Natural killer cell (primary cell): ENCODE data around the gene COL5A1. TPM values are rescaled to one million over a fixed set of nuclear protein-coding genes. Genes with fewer than 3 reads are reported as not detected.

Experiments
- ATAC-seq, 3 donors: fragments of 150-1000 bp in 2 of 3; fragments of 200-7000 bp in 1 of 3; cut with Tn5 transposase; 1 replicate in 1 of 3; 2 replicates in 2 of 3; pipeline ENCODE4 v1.10.0; 2021; ENCODE audit warnings: mild to moderate bottlenecking in 2 of 3, moderate library complexity in 2 of 3
- DNase-seq, 2 donors: peaks; one replicate each; pipeline versions ENCODE4 v3.0.0 to v3.0.0-alpha.2; 2013 to 2021; ENCODE audit warnings: mixed read lengths in 1 of 2
- H3K27ac ChIP-seq: one replicate; pipeline ENCODE4 v1.5.1; 2013; ENCODE audit warnings: mild to moderate bottlenecking, low read length
- H3K27me3 ChIP-seq: one replicate; pipeline ENCODE4 v1.6.1; 2013; ENCODE audit warnings: low read length; ENCODE audit not compliant: control insufficient read depth, insufficient read depth
- H3K36me3 ChIP-seq: one replicate; pipeline ENCODE4 v1.6.1; 2013; ENCODE audit warnings: low read length; ENCODE audit not compliant: control insufficient read depth, insufficient read depth
- H3K4me1 ChIP-seq: one replicate; pipeline ENCODE4 v1.6.1; 2013; ENCODE audit warnings: low read length; ENCODE audit not compliant: control insufficient read depth, insufficient read depth
- H3K4me3 ChIP-seq: one replicate; pipeline ENCODE4 v1.5.1; 2013; ENCODE audit warnings: low read length
- H3K9me3 ChIP-seq: one replicate; pipeline ENCODE4 v1.6.1; 2013; ENCODE audit warnings: low read length; ENCODE audit not compliant: control insufficient read depth, insufficient read depth
- H3K27ac Mint-ChIP-seq, 2 donors: one replicate each; pipeline ENCODE4 v1.8.0; 2022; ENCODE audit warnings: mild to moderate bottlenecking in 2 of 2, mixed read lengths in 2 of 2, moderate library complexity in 1 of 2
- H3K27me3 Mint-ChIP-seq, 2 donors: one replicate each; pipeline ENCODE4 v1.8.0; 2022; ENCODE audit warnings: low read depth in 2 of 2, mixed read lengths in 2 of 2
- H3K36me3 Mint-ChIP-seq: one replicate; pipeline ENCODE4 v1.8.0; 2022; ENCODE audit warnings: mixed read lengths
- H3K4me1 Mint-ChIP-seq, 2 donors: one replicate each; pipeline ENCODE4 v1.8.0; 2022; ENCODE audit warnings: mixed read lengths in 2 of 2
- H3K4me3 Mint-ChIP-seq: one replicate; pipeline ENCODE4 v1.8.0; 2022; ENCODE audit warnings: mild to moderate bottlenecking, moderate library complexity, mixed read lengths
- H3K9me3 Mint-ChIP-seq, 2 donors: one replicate each; pipeline ENCODE4 v1.8.0; 2022; ENCODE audit warnings: mixed read lengths in 2 of 2
- CTCF ChIP-seq: fragments of 200-600 bp; IDR thresholded peaks from one replicate; pipeline ENCODE4 v1.8.0; 2022; ENCODE audit warnings: antibody characterized with exemption
- WGBS: methylation state at CpG from one replicate; pipeline ENCODE4 v1.1.7; 2013; ENCODE audit warnings: missing lambda C conversion rate; ENCODE audit not compliant: insufficient coverage; 5-methylcytosine and 5-hydroxymethylcytosine counted together
- intact Hi-C: fragments of 100-400 bp; cut with micrococcal nuclease; formaldehyde crosslinking; loops from one replicate; pipeline ENCODE4 v1.14.2; 2022
- total RNA-seq, 4 donors: library from RNA; stranded (reverse); fragments of 120-200 nt in 1 of 4; gene quantifications; one replicate each; pipeline versions ENCODE4 v1.2.3 to v1.2.4, GENCODE V29; 2013 to 2022

The COL5A1 gene
- total RNA-seq, 3 donors from 2014 or later (not counting 1 experiment from before 2014, with no cell fraction given): 0.11 to 0.28 (median 0.23) TPM

GRCh38 chr9:134669399-134669955 is 27.9 kb downstream of the COL5A1 start:
- no peak overlapping the region for H3K27ac ChIP-seq
- no peak for TF ChIP-seq CTCF
- no peaks in the 10 kb centered on the region for H3K36me3 ChIP-seq
- no peaks in the 10 kb centered on the region for H3K36me3 Mint-ChIP-seq
- peaks cover 8 to 17% of the 10 kb centered on the region in 2 donors for H3K27me3 Mint-ChIP-seq
- ATAC-seq (no peak), DNase-seq (no peak)
- intact Hi-C loops: no loop called here
- 63% methylated on average over 9 of the region's 9 CpGs for WGBS
- H3K27ac Mint-ChIP-seq: no peak overlapping the region
- no peaks in the 10 kb centered on the region for H3K4me1 Mint-ChIP-seq
- no peak overlapping the region for H3K4me3 ChIP-seq
- H3K27me3 ChIP-seq: no peaks in the 10 kb centered on the region
- no peak overlapping the region for H3K4me3 Mint-ChIP-seq
- peaks cover 0 to 4% of the 10 kb centered on the region in 2 donors for H3K9me3 Mint-ChIP-seq
- no peaks in the 10 kb centered on the region for H3K9me3 ChIP-seq
- no peaks in the 10 kb centered on the region for H3K4me1 ChIP-seq

GRCh38 chr9:134670042-134670525 is 28.5 kb downstream of the COL5A1 start:
- intact Hi-C loops: no loop called here
- TF ChIP-seq CTCF: no peak
- Histone ChIP-seq H3K4me1 (no peaks in the 10 kb centered on the region), H3K27ac (no peak overlapping the region), H3K9me3 (no peaks in the 10 kb centered on the region), H3K4me3 (no peak overlapping the region), H3K36me3 (no peaks in the 10 kb centered on the region), H3K27me3 (no peaks in the 10 kb centered on the region)
- no peaks in the 10 kb centered on the region for H3K4me1 Mint-ChIP-seq
- H3K36me3 Mint-ChIP-seq: no peaks in the 10 kb centered on the region
- no peak overlapping the region for H3K4me3 Mint-ChIP-seq
- ATAC-seq (no peak), DNase-seq (no peak)
- H3K27me3 Mint-ChIP-seq: peaks cover 8 to 17% of the 10 kb centered on the region in 2 donors
- no peak overlapping the region for H3K27ac Mint-ChIP-seq
- peaks cover 0 to 4% of the 10 kb centered on the region in 2 donors for H3K9me3 Mint-ChIP-seq
- 85% methylated on average over 6 of the region's 6 CpGs for WGBS

- no peak overlapping the region for H3K4me3 ChIP-seq
Observed at GRCh38 chr9:134670851-134671281, 29.3 kb downstream of the COL5A1 start.

More at GRCh38 chr9:134670851-134671281, 29.3 kb downstream of the COL5A1 start:
- Mint-ChIP-seq H3K4me3 (no peak overlapping the region), H3K4me1 (no peaks in the 10 kb centered on the region), H3K9me3 (peaks cover 0 to 4% of the 10 kb centered on the region in 2 donors), H3K36me3 (no peaks in the 10 kb centered on the region), H3K27ac (no peak overlapping the region), H3K27me3 (peaks cover 8 to 17% of the 10 kb centered on the region in 2 donors)
- Histone ChIP-seq H3K4me1 (no peaks in the 10 kb centered on the region), H3K9me3 (no peaks in the 10 kb centered on the region), H3K27me3 (no peaks in the 10 kb centered on the region), H3K27ac (no peak overlapping the region), H3K36me3 (no peaks in the 10 kb centered on the region)
- TF ChIP-seq CTCF: no peak
- ATAC-seq (no peak), DNase-seq (no peak)
- intact Hi-C loops: no loop called here
- WGBS: 89% methylated on average over 11 of the region's 11 CpGs
